Activated CD8-positive, alpha-beta T cell treated with anti-CD3 and anti-CD28 coated beads for 36 hours (primary cell): ENCODE measurements around the gene POLK. TPM values are rescaled to one million over a fixed set of nuclear protein-coding genes. Genes with fewer than 3 reads are reported as not detected.

Experiments
- ATAC-seq: fragments of 200-7000 bp; cut with Tn5 transposase; one replicate; pipeline ENCODE4 v1.10.0; 2021; ENCODE audit warnings: mild to moderate bottlenecking, moderate library complexity
- CTCF ChIA-PET: fragments of 350-600 bp; sonication (Branson Sonifier 250); formaldehyde crosslinking; loops from one replicate; lab custom pipeline; 2021; ENCODE audit warnings: antibody characterized with exemption; lab: Charles Lee
- POLR2A ChIA-PET: fragments of 350-600 bp; sonication (Branson Sonifier 250); formaldehyde crosslinking; loops from one replicate; lab custom pipeline; 2021; ENCODE audit warnings: antibody characterized with exemption; lab: Charles Lee
- DNase-seq: peaks from one replicate; pipeline ENCODE4 v3.0.0-alpha.2; 2020
- H3K27ac Mint-ChIP-seq: one replicate; pipeline ENCODE4 v1.8.0; 2021; ENCODE audit warnings: mild to moderate bottlenecking, mixed read lengths
- H3K27me3 Mint-ChIP-seq: one replicate; pipeline ENCODE4 v1.8.0; 2021; ENCODE audit warnings: mixed read lengths
- H3K36me3 Mint-ChIP-seq: one replicate; pipeline ENCODE4 v1.8.0; 2021; ENCODE audit warnings: low read depth, mixed read lengths
- H3K4me1 Mint-ChIP-seq: one replicate; pipeline ENCODE4 v1.8.0; 2021; ENCODE audit warnings: low read depth, mixed read lengths
- H3K4me3 Mint-ChIP-seq: one replicate; pipeline ENCODE4 v1.8.0; 2021; ENCODE audit warnings: mild to moderate bottlenecking, moderate library complexity, mixed read lengths
- H3K9me3 Mint-ChIP-seq: one replicate; pipeline ENCODE4 v1.8.0; 2021; ENCODE audit warnings: mixed read lengths
- CTCF ChIP-seq: fragments of 200-600 bp; IDR thresholded peaks from one replicate; pipeline ENCODE4 v1.8.0; 2022; ENCODE audit warnings: antibody characterized with exemption, mild to moderate bottlenecking
- intact Hi-C: fragments of 100-400 bp; cut with micrococcal nuclease; formaldehyde crosslinking; loops from one replicate; pipeline ENCODE4 v1.10.0; 2022
- total RNA-seq, 2 experiments: library from RNA; stranded (reverse); gene quantifications; one replicate each; pipeline ENCODE4 v1.2.3, GENCODE V29; 2021

Gene POLK
- total RNA-seq, 2 experiments from 2014 or later: 29.5 to 30.6 TPM

- H3K4me1 Mint-ChIP-seq: peaks cover 20% of the 10 kb centered on the region
- TF ChIP-seq CTCF: no peak
- ChIA-PET CTCF (no interaction called here), POLR2A (interaction anchor here (1.0 kb wide), 1 partner anchor 17 kb away, joined by 5 read pairs; no protein-coding TSS in a partner anchor)
- peaks cover 17% of the 10 kb centered on the region for H3K9me3 Mint-ChIP-seq
- peaks cover 48% of the 10 kb centered on the region for H3K36me3 Mint-ChIP-seq
- DNase-seq: no peak
- H3K27ac Mint-ChIP-seq: no peak overlapping the region
- H3K4me3 Mint-ChIP-seq: no peak overlapping the region
- intact Hi-C loops: no loop called here
- no peak for ATAC-seq
- H3K27me3 Mint-ChIP-seq: no peaks in the 10 kb centered on the region
Observed at GRCh38 chr5:75536147-75536546, 24.5 kb downstream of the POLK start.

- peaks cover 44% of the 10 kb centered on the region for H3K36me3 Mint-ChIP-seq
- ChIA-PET POLR2A (interaction anchor here (1.0 kb wide), 1 partner anchor 16 kb away, joined by 5 read pairs; no protein-coding TSS in a partner anchor), CTCF (interaction anchor here (0.8 kb wide), 1 partner anchor 9 kb away, joined by 4 read pairs; no protein-coding TSS in a partner anchor)
- intact Hi-C loops: no loop called here
- peaks cover 20% of the 10 kb centered on the region for H3K4me1 Mint-ChIP-seq
- H3K4me3 Mint-ChIP-seq: no peak overlapping the region
- peaks cover 17% of the 10 kb centered on the region for H3K9me3 Mint-ChIP-seq
- no peak overlapping the region for H3K27ac Mint-ChIP-seq
- ATAC-seq (no peak), DNase-seq (no peak)
- no peak for TF ChIP-seq CTCF
- no peaks in the 10 kb centered on the region for H3K27me3 Mint-ChIP-seq
Observed at GRCh38 chr5:75536694-75537360, 25.1 kb downstream of the POLK start.

GRCh38 chr5:75538211-75538610, 26.5 kb downstream of the POLK start:
- Mint-ChIP-seq H3K4me3 (no peak overlapping the region), H3K27ac (no peak overlapping the region), H3K9me3 (peaks cover 13% of the 10 kb centered on the region), H3K4me1 (peaks cover 21% of the 10 kb centered on the region), H3K27me3 (no peaks in the 10 kb centered on the region), H3K36me3 (peaks cover 31% of the 10 kb centered on the region)
- ChIA-PET CTCF (no interaction called here), POLR2A (no interaction called here)
- DNase-seq (no peak), ATAC-seq (no peak)
- intact Hi-C loops: no loop called here
- no peak for TF ChIP-seq CTCF

GRCh38 chr5:75545131-75545530, 33.4 kb downstream of the POLK start:
- POLR2A ChIA-PET: no interaction called here
- no peak overlapping the region for H3K4me3 Mint-ChIP-seq
- no peaks in the 10 kb centered on the region for H3K9me3 Mint-ChIP-seq
- H3K36me3 Mint-ChIP-seq: peaks cover 13% of the 10 kb centered on the region
- DNase-seq (no peak), ATAC-seq (no peak)
- CTCF ChIA-PET: interaction anchor here (1.5 kb wide), 1 partner anchor 8 kb away, joined by 4 read pairs; no protein-coding TSS in a partner anchor
- no peaks in the 10 kb centered on the region for H3K27me3 Mint-ChIP-seq
- intact Hi-C loops: no loop called here
- peaks cover 5% of the 10 kb centered on the region for H3K4me1 Mint-ChIP-seq
- TF ChIP-seq CTCF: no peak
- H3K27ac Mint-ChIP-seq: no peak overlapping the region

- Mint-ChIP-seq H3K4me3 (no peak overlapping the region), H3K27me3 (no peaks in the 10 kb centered on the region), H3K9me3 (no peaks in the 10 kb centered on the region), H3K27ac (no peak overlapping the region), H3K4me1 (peaks cover 5% of the 10 kb centered on the region), H3K36me3 (peaks cover 19% of the 10 kb centered on the region)
- ATAC-seq (no peak), DNase-seq (no peak)
- CTCF ChIA-PET: no interaction called here
- POLR2A ChIA-PET: no interaction called here
- intact Hi-C loops: no loop called here
- no peak for TF ChIP-seq CTCF
Observed at GRCh38 chr5:75546830-75547229, 35.1 kb downstream of the POLK start.
